A549 treated with CpdA at 1 μM for 4 hours (cell line): Measurements from ENCODE around the gene INTS3. TPM values are rescaled to one million over a fixed set of nuclear protein-coding genes. Genes with fewer than 3 reads are reported as not detected.

Experiments
- total RNA-seq: library from RNA; stranded (reverse); fragments of 200-300 nt; extraction: Qiagen RNA extraction; gene quantifications from 5 replicates; pipeline ENCODE4 v1.2.3, GENCODE V29; 2022; ENCODE audit warnings: low read depth

The INTS3 gene, protein sequence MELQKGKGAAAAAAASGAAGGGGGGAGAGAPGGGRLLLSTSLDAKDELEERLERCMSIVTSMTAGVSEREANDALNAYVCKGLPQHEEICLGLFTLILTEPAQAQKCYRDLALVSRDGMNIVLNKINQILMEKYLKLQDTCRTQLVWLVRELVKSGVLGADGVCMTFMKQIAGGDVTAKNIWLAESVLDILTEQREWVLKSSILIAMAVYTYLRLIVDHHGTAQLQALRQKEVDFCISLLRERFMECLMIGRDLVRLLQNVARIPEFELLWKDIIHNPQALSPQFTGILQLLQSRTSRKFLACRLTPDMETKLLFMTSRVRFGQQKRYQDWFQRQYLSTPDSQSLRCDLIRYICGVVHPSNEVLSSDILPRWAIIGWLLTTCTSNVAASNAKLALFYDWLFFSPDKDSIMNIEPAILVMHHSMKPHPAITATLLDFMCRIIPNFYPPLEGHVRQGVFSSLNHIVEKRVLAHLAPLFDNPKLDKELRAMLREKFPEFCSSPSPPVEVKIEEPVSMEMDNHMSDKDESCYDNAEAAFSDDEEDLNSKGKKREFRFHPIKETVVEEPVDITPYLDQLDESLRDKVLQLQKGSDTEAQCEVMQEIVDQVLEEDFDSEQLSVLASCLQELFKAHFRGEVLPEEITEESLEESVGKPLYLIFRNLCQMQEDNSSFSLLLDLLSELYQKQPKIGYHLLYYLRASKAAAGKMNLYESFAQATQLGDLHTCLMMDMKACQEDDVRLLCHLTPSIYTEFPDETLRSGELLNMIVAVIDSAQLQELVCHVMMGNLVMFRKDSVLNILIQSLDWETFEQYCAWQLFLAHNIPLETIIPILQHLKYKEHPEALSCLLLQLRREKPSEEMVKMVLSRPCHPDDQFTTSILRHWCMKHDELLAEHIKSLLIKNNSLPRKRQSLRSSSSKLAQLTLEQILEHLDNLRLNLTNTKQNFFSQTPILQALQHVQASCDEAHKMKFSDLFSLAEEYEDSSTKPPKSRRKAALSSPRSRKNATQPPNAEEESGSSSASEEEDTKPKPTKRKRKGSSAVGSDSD
- total RNA-seq: 18.5 to 22.8 TPM (median 21.8 TPM) in 5 replicates

DNA sequence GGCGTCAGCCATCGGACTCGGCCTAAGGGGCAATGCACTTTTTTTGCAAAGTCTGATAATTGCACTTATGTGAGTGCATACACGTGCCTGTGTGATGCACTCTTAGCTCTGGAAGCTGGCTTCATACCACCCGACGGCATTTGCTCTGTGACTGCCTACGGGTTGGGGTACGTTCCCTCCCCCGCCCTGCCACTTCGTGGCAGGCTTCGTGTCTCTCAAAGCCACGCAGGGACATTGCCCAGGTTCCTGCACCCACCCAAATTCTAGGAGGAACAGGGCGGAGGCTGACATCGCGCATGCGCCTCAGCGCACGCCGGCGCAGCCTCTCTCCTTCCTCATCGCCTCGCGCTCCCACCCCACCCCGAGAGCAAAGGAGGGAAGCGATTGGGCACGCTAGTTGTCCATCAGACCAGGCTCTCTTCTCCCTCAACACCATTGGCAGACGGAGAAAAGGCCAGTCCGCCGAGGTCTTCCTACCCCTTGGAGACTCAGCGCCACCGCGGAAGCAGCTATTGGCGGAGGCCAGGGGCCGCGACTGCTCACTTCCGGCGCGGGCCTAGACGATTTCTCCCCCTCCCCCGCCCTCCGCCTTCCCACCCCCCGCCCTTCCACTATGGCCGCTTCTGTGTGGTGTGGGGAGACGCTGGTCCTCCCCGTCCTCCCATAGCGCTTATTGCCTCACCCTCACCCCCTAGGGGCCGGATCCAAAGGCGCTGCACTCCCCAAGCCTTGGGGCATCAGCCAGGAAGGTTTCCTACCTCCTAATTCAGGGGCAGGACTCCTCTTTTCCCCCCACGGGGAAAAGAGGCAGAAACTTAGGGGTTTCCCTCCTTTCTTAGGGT is at the start of gene INTS3:
Gene INTS3 (plus strand): TSS at position 588 of the 842 bp plus-strand sequence. CDS start 585 bp downstream, outside the sequence.

DNA sequence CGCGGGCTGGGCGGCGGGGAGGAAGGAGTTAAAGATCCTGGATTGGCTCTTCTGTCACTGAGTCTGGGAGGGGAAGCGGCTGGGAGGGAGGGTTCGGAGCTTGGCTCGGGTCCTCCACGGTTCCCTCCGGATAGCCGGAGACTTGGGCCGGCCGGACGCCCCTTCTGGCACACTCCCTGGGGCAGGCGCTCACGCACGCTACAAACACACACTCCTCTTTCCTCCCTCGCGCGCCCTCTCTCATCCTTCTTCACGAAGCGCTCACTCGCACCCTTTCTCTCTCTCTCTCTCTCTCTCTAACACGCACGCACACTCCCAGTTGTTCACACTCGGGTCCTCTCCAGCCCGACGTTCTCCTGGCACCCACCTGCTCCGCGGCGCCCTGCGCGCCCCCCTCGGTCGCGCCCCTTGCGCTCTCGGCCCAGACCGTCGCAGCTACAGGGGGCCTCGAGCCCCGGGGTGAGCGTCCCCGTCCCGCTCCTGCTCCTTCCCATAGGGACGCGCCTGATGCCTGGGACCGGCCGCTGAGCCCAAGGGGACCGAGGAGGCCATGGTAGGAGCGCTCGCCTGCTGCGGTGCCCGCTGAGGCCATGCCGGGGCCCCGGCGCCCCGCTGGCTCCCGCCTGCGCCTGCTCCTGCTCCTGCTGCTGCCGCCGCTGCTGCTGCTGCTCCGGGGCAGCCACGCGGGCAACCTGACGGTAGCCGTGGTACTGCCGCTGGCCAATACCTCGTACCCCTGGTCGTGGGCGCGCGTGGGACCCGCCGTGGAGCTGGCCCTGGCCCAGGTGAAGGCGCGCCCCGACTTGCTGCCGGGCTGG is 49.1 kb upstream of the INTS3 start, which contains the start of gene NPR1:
Gene NPR1 (plus strand): TSS at position 170 of the 818 bp plus-strand sequence. CDS start 421 bp downstream, at position 591.

DNA sequence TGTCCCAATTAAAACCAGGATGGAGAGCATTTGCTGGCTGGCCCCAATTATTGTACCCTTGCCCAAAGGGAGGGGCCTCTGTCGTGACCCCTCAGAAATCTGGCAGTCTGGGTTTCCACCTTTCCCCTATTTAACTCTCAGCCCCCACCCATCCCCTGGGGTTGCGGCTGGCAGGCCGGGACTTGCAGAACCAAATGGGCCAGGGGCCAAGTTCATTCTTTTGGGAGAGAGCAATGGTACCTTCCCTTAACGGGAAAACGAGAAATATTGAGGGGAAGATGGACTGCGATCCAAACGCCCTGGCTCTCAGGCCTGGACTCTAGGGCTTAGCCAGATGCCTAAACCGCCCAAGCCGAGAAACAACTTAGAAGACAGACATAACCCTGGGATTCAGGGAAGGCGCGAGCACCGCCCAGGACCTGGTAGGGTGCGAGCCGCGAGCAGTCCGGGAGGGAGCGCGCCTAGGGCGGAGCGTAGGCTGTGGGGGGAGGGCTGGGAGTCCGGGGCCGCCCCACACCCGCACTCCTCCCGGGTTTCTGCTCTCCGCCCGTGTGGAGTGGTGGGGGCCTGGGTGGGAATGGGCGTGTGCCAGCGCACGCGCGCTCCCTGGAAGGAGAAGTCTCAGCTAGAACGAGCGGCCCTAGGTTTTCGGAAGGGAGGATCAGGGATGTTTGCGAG is 47.1 kb downstream of the INTS3 start, which contains the start of gene SLC27A3:
Gene SLC27A3 (plus strand): TSS at position 628 of the 678 bp plus-strand sequence. CDS start 91 bp downstream, outside the sequence.

Other genes with a start within 250 kb of the INTS3 start
- gene S100A6, start 192.1 kb upstream of the INTS3 start, total RNA-seq: 3,123 to 3,674 TPM (median 3,479 TPM) in 5 replicates
- 0.65 to 1.2 TPM (median 0.79 TPM) in 5 replicates for gene S100A5, start 187.1 kb upstream of the INTS3 start, total RNA-seq
- gene S100A4, start 182.2 kb upstream of the INTS3 start, total RNA-seq: 1,624 to 1,839 TPM (median 1,665 TPM) in 5 replicates
- 88.7 to 106 TPM (median 92.8 TPM) in 5 replicates for gene S100A3, start 178.8 kb upstream of the INTS3 start, total RNA-seq
- gene S100A2, start 162.2 kb upstream of the INTS3 start, total RNA-seq: 20.0 to 26.2 TPM (median 24.5 TPM) in 5 replicates
- gene S100A16, start 114.9 kb upstream of the INTS3 start, total RNA-seq: 412 to 491 TPM (median 455 TPM) in 5 replicates
- 0.40 to 0.79 TPM (median 0.50 TPM) in 5 replicates for gene S100A14, start 111.7 kb upstream of the INTS3 start, total RNA-seq
- gene S100A13, start 100.5 kb upstream of the INTS3 start, total RNA-seq: 148 to 177 TPM (median 176 TPM) in 5 replicates
- gene S100A1, start 99.6 kb upstream of the INTS3 start, total RNA-seq: 0.55 to 0.96 TPM (median 0.86 TPM) in 4 of 5 replicates, not detected in the other
- 63.4 to 84.0 TPM (median 77.0 TPM) in 5 replicates for gene CHTOP, start 94.0 kb upstream of the INTS3 start, total RNA-seq
- gene SNAPIN, start 69.3 kb upstream of the INTS3 start, total RNA-seq: 52.0 to 63.2 TPM (median 56.4 TPM) in 5 replicates
- 268 to 297 TPM (median 278 TPM) in 5 replicates for gene ILF2, start 57.1 kb upstream of the INTS3 start, total RNA-seq
- 0.80 to 1.2 TPM (median 0.95 TPM) in 5 replicates for gene NPR1, start 49.4 kb upstream of the INTS3 start, total RNA-seq
- gene SLC27A3, start 47.4 kb downstream of the INTS3 start, total RNA-seq: 1.2 to 3.5 TPM (median 1.5 TPM) in 5 replicates
- gene GATAD2B, start 194.9 kb downstream of the INTS3 start, total RNA-seq: 7.6 to 14.9 TPM (median 8.5 TPM) in 5 replicates
- gene DENND4B, start 218.7 kb downstream of the INTS3 start, total RNA-seq: 24.3 to 35.6 TPM (median 31.6 TPM) in 5 replicates
- 38.4 to 45.8 TPM (median 42.6 TPM) in 5 replicates for gene CRTC2, start 230.6 kb downstream of the INTS3 start, total RNA-seq
- 145 to 164 TPM (median 158 TPM) in 5 replicates for gene SLC39A1, start 235.5 kb downstream of the INTS3 start, total RNA-seq
- 9.7 to 12.3 TPM (median 10.9 TPM) in 5 replicates for gene CREB3L4, start 239.9 kb downstream of the INTS3 start, total RNA-seq
- 105 to 158 TPM (median 155 TPM) in 5 replicates for gene JTB, start 249.6 kb downstream of the INTS3 start, total RNA-seq